HEK293 (cell line): ENCODE data around the gene RCSD1.

Experiments used
- CTCF ChIA-PET: fragments of 350-600 bp; formaldehyde crosslinking; extraction: SDS; loops from one replicate; lab custom pipeline; 2021; ENCODE audit warnings: antibody characterized with exemption; lab: Yijun Ruan, JAX
- POLR2A ChIA-PET: fragments of 300-600 bp; formaldehyde crosslinking; extraction: SDS; loops from one replicate; lab custom pipeline; 2020; ENCODE audit warnings: antibody characterized with exemption, inconsistent platforms; lab: Yijun Ruan, JAX
- H3K27ac ChIP-seq: fragments of 200-500 bp; sonication (Bioruptor generic); 2 replicates; pipeline ENCODE4 v1.5.1; 2014; ENCODE audit warnings: low read depth, low read length, control low read depth, inconsistent platforms; ENCODE audit errors: extremely low read depth
- H3K36me3 ChIP-seq, 2 experiments: fragments of 200-500 bp in 1 of 2; sonication (Bioruptor generic) in 1 of 2; 1 replicate in 1 of 2; 2 replicates in 1 of 2; pipeline ENCODE4 v1.5.1; 2014 to 2017; ENCODE audit warnings: inconsistent platforms in 2 of 2, low read length in 2 of 2; ENCODE audit not compliant: control insufficient read depth in 2 of 2, insufficient read depth in 1 of 2
- H3K4me1 ChIP-seq: fragments of 200-500 bp; sonication (Bioruptor generic); 2 replicates; pipeline ENCODE4 v1.5.1; 2014; ENCODE audit warnings: mild to moderate bottlenecking, low read length, inconsistent platforms; ENCODE audit not compliant: control insufficient read depth, insufficient read depth
- H3K4me3 ChIP-seq: 2 replicates; pipeline ENCODE4 v1.5.1; 2011; ENCODE audit warnings: low read depth, mild to moderate bottlenecking, control low read depth, low read length, moderate library complexity
- H3K9me3 ChIP-seq: fragments of 200-500 bp; sonication (Bioruptor generic); 2 replicates; pipeline ENCODE4 v1.5.1; 2014; ENCODE audit warnings: low read depth, low read length, inconsistent platforms; ENCODE audit not compliant: control insufficient read depth, insufficient read depth
- BCL11B ChIP-seq: fragments of 450-650 bp; formaldehyde crosslinking; IDR thresholded peaks from 2 replicates; pipeline ENCODE4 v1.5.1; 2016; ENCODE audit warnings: low read depth, missing biosample characterization, missing genetic modification characterization
- KLF10 ChIP-seq: fragments of 450-650 bp; IDR thresholded peaks from 2 replicates; pipeline ENCODE4 v1.5.1; 2018; ENCODE audit warnings: missing biosample characterization, mild to moderate bottlenecking, missing genetic modification characterization
- OVOL3 ChIP-seq: fragments of 450-650 bp; formaldehyde crosslinking; IDR thresholded peaks from 2 replicates; pipeline ENCODE4 v1.5.1; 2016; ENCODE audit warnings: missing biosample characterization, missing genetic modification characterization
- PRDM1 ChIP-seq: fragments of 450-650 bp; formaldehyde crosslinking; IDR thresholded peaks from 2 replicates; pipeline ENCODE4; 2016; ENCODE audit warnings: missing biosample characterization, missing genetic modification characterization
- SALL2 ChIP-seq: fragments of 450-650 bp; formaldehyde crosslinking; IDR thresholded peaks from 2 replicates; pipeline ENCODE4 v1.5.0; 2017; ENCODE audit warnings: missing biosample characterization, mild to moderate bottlenecking, missing genetic modification characterization, borderline replicate concordance
- SCRT1 ChIP-seq: fragments of 450-650 bp; formaldehyde crosslinking; IDR thresholded peaks from 2 replicates; pipeline ENCODE4 v1.5.1; 2016; ENCODE audit warnings: missing biosample characterization, missing genetic modification characterization, borderline replicate concordance
- SP7 ChIP-seq: fragments of 450-650 bp; formaldehyde crosslinking; IDR thresholded peaks from 2 replicates; pipeline ENCODE4 v1.5.1; 2016; ENCODE audit warnings: missing biosample characterization, missing genetic modification characterization
- WT1 ChIP-seq: fragments of 450-650 bp; formaldehyde crosslinking; IDR thresholded peaks from 2 replicates; pipeline ENCODE4 v1.5.1; 2016; ENCODE audit warnings: missing biosample characterization, missing genetic modification characterization
- ZBTB7A ChIP-seq: fragments of 450-650 bp; formaldehyde crosslinking; IDR thresholded peaks from 2 replicates; pipeline ENCODE4 v1.5.1; 2016; ENCODE audit warnings: low read depth, missing biosample characterization, missing genetic modification characterization
- ZFHX2 ChIP-seq: fragments of 450-650 bp; formaldehyde crosslinking; conservative IDR thresholded peaks from 2 replicates; pipeline ENCODE4 v1.5.1; 2016; ENCODE audit warnings: missing biosample characterization, missing genetic modification characterization
- ZNF157 ChIP-seq: fragments of 450-650 bp; formaldehyde crosslinking; IDR thresholded peaks from 2 replicates; pipeline ENCODE4 v1.5.1; 2016; ENCODE audit warnings: missing biosample characterization, missing genetic modification characterization
- ZNF16 ChIP-seq: fragments of 450-650 bp; formaldehyde crosslinking; IDR thresholded peaks from 2 replicates; pipeline ENCODE4 v1.5.1; 2016; ENCODE audit warnings: low read depth, missing biosample characterization, missing genetic modification characterization
- ZNF19 ChIP-seq: fragments of 450-650 bp; formaldehyde crosslinking; IDR thresholded peaks from 2 replicates; pipeline ENCODE4; 2016; ENCODE audit warnings: missing biosample characterization, missing genetic modification characterization, low read depth
- ZNF2 ChIP-seq: fragments of 450-650 bp; formaldehyde crosslinking; IDR thresholded peaks from 2 replicates; pipeline ENCODE4 v1.5.1; 2016; ENCODE audit warnings: missing biosample characterization, missing genetic modification characterization
- ZNF239 ChIP-seq: fragments of 450-650 bp; formaldehyde crosslinking; IDR thresholded peaks from 2 replicates; pipeline ENCODE4 v1.5.1; 2016; ENCODE audit warnings: missing biosample characterization, missing genetic modification characterization
- ZNF302 ChIP-seq: fragments of 450-650 bp; formaldehyde crosslinking; IDR thresholded peaks from 2 replicates; pipeline ENCODE4 v1.5.1; 2016; ENCODE audit warnings: missing biosample characterization, missing genetic modification characterization, low read depth
- ZNF510 ChIP-seq: fragments of 450-650 bp; formaldehyde crosslinking; IDR thresholded peaks from 2 replicates; pipeline ENCODE4 v1.5.1; 2018; ENCODE audit warnings: mild to moderate bottlenecking, missing genetic modification characterization, missing biosample characterization; ENCODE audit not compliant: insufficient replicate concordance
- ZNF548 ChIP-seq: fragments of 450-650 bp; formaldehyde crosslinking; IDR thresholded peaks from 2 replicates; pipeline ENCODE4 v1.5.1; 2016; ENCODE audit warnings: missing biosample characterization, missing genetic modification characterization
- ZNF555 ChIP-seq: fragments of 450-650 bp; formaldehyde crosslinking; conservative IDR thresholded peaks from 2 replicates; pipeline ENCODE4 v1.5.1; 2017; ENCODE audit warnings: missing biosample characterization, mild to moderate bottlenecking, missing genetic modification characterization, inconsistent platforms
- ZNF560 ChIP-seq: fragments of 450-650 bp; formaldehyde crosslinking; IDR thresholded peaks from 2 replicates; pipeline ENCODE4 v1.5.1; 2017; ENCODE audit warnings: missing biosample characterization, missing genetic modification characterization, borderline replicate concordance
- ZNF610 ChIP-seq: fragments of 450-650 bp; formaldehyde crosslinking; IDR thresholded peaks from 2 replicates; pipeline ENCODE4 v1.5.1; 2016; ENCODE audit warnings: missing biosample characterization, missing genetic modification characterization, borderline replicate concordance
- ZNF621 ChIP-seq: fragments of 450-650 bp; formaldehyde crosslinking; IDR thresholded peaks from 2 replicates; pipeline ENCODE4 v1.5.1; 2017; ENCODE audit warnings: missing biosample characterization, missing genetic modification characterization
- ZNF660 ChIP-seq: fragments of 450-650 bp; IDR thresholded peaks from 2 replicates; pipeline ENCODE4 v1.5.1; 2018; ENCODE audit warnings: missing biosample characterization, mild to moderate bottlenecking, missing genetic modification characterization
- ZNF664 ChIP-seq: fragments of 450-650 bp; formaldehyde crosslinking; IDR thresholded peaks from 2 replicates; pipeline ENCODE4 v1.5.1; 2016; ENCODE audit warnings: missing biosample characterization, missing genetic modification characterization
- ZNF791 ChIP-seq: fragments of 450-650 bp; formaldehyde crosslinking; IDR thresholded peaks from 2 replicates; pipeline ENCODE4 v1.5.1; 2016; ENCODE audit warnings: missing biosample characterization, missing genetic modification characterization
- ZNF837 ChIP-seq: fragments of 450-650 bp; formaldehyde crosslinking; IDR thresholded peaks from 2 replicates; pipeline ENCODE4 v1.5.1; 2016; ENCODE audit warnings: missing biosample characterization, missing genetic modification characterization
- TF ChIP-seq, protein P1 (sequence below): fragments of 450-650 bp; formaldehyde crosslinking; IDR thresholded peaks from 2 replicates; pipeline ENCODE4 v1.5.1; 2017; ENCODE audit warnings: missing biosample characterization, missing genetic modification characterization
- TF ChIP-seq, protein P2 (sequence below): fragments of 450-650 bp; formaldehyde crosslinking; IDR thresholded peaks from 2 replicates; pipeline ENCODE4 v1.5.1; 2016; ENCODE audit warnings: missing biosample characterization, missing genetic modification characterization, low read depth
- TF ChIP-seq, protein P3 (sequence below): fragments of 450-650 bp; formaldehyde crosslinking; IDR thresholded peaks from 2 replicates; pipeline ENCODE4 v1.5.1; 2016; ENCODE audit warnings: missing biosample characterization, missing genetic modification characterization
- TF ChIP-seq, protein P4 (sequence below): fragments of 450-650 bp; formaldehyde crosslinking; IDR thresholded peaks from 2 replicates; pipeline ENCODE4 v1.5.1; 2016; ENCODE audit warnings: missing biosample characterization, missing genetic modification characterization

Gene RCSD1

DNA sequence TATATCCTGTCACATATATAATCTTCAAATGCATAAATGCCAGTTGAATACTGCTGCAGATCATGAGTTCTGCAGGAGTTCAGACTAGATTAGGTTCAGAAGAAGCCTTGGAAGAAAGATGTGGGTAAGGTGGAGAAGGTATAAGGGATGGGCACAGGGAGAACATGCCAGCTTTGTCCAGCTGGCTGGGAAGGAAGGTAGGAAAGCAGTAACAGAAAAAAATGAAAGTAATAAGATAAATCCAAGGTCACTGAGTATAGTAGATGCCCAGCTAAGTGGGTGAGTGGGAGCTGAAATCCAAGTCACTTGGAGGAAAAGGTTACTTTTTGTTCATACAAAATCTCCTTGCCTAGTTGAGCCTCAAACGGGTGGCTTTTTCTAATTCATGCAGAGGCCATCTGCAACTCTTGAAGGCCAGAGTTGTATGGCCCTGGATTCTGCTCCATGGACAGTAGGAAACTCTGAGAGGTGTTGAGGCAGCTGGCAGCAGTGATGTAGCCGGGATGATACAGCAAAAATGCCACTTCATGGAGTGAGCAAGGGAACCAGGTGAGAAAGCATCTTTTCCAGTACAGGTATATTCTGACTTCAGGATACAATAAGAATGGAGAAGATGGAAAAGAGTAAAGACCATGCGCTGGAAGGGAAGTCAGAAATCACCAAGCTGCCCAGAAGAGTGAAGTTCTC lies 3.4 kb downstream of the RCSD1 start:
- ChIA-PET POLR2A (no interaction called here), CTCF (interaction anchor here (0.7 to 1.1 kb wide), 3 partner anchors 16 to 93 kb away, joined by 3 to 4 read pairs (median 4); no protein-coding TSS in a partner anchor)
- Histone ChIP-seq H3K4me3 (no peak overlapping the region), H3K9me3 (no peaks in the 10 kb centered on the region), H3K36me3 (no peaks in the 10 kb centered on the region), H3K27ac (no peak overlapping the region), H3K4me1 (no peaks in the 10 kb centered on the region)
- TF ChIP-seq ZBTB7A (tag by site-specific recombination) (no peak), ZNF664 (tag by site-specific recombination) (peak; percentile 84), ZNF791 (tag by site-specific recombination) (no peak)

DNA sequence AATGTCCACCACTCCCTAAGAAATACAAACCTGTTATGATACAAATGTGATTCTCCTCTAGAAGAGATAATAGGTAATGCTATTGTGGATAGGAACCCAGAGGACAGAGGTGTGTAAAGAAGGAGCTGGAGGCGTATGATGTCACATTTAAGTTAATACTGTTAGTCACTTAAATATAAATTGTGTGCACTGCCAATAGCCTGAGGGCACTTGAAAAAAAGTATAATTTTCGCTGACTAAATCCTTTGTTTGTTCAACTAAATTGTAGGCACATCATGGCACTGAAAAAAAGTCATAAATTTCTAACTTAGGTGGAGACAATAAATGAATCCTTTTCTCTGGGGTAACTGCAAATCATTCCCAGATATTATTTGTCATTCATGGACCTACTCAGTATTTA lies 4.4 kb downstream of the RCSD1 start:
- no peak overlapping the region for H3K4me3 ChIP-seq
- ChIA-PET POLR2A (no interaction called here), CTCF (interaction anchor here (1.5 kb wide), 1 partner anchor 53 kb away, joined by 4 read pairs; no protein-coding TSS in a partner anchor)
- H3K36me3 ChIP-seq, result no peaks in the 10 kb centered on the region
- no peak overlapping the region for H3K27ac ChIP-seq
- H3K9me3 ChIP-seq, result no peaks in the 10 kb centered on the region
- H3K4me1 ChIP-seq, result no peaks in the 10 kb centered on the region
- TF ChIP-seq WT1 (tag by site-specific recombination) (peak; percentile 47; the same call in 1 of the 2 replicates), ZNF510 (tag by site-specific recombination) (no peak), ZNF157 (tag by site-specific recombination) (no peak), ZNF560 (tag by site-specific recombination) (no peak), BCL11B (tag by site-specific recombination) (peak; percentile 36; the same call in 1 of the 2 replicates), ZNF302 (tag by site-specific recombination) (no peak), ZNF610 (tag by site-specific recombination) (no peak), ZNF16 (tag by site-specific recombination) (no peak), ZFHX2 (tag by site-specific recombination) (no peak), ZNF548 (tag by site-specific recombination) (no peak), ZNF2 (tag by site-specific recombination) (no peak), PRDM1 (no peak), ZNF555 (tag by site-specific recombination) (no peak), SCRT1 (tag by site-specific recombination) (no peak), ZNF660 (tag by site-specific recombination) (no peak), OVOL3 (no peak), ZNF837 (no peak), ZNF621 (tag by site-specific recombination) (no peak), KLF10 (tag by site-specific recombination) (no peak), ZNF239 (tag by site-specific recombination) (no peak), SP7 (tag by site-specific recombination) (peak; percentile 42; the same call in 1 of the 2 replicates), ZNF19 (no peak), SALL2 (tag by site-specific recombination) (no peak)
- TF ChIP-seq, protein P1, sequence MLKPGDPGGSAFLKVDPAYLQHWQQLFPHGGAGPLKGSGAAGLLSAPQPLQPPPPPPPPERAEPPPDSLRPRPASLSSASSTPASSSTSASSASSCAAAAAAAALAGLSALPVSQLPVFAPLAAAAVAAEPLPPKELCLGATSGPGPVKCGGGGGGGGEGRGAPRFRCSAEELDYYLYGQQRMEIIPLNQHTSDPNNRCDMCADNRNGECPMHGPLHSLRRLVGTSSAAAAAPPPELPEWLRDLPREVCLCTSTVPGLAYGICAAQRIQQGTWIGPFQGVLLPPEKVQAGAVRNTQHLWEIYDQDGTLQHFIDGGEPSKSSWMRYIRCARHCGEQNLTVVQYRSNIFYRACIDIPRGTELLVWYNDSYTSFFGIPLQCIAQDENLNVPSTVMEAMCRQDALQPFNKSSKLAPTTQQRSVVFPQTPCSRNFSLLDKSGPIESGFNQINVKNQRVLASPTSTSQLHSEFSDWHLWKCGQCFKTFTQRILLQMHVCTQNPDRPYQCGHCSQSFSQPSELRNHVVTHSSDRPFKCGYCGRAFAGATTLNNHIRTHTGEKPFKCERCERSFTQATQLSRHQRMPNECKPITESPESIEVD (tag by site-specific recombination), result peak; percentile 79
- TF ChIP-seq, protein P2, sequence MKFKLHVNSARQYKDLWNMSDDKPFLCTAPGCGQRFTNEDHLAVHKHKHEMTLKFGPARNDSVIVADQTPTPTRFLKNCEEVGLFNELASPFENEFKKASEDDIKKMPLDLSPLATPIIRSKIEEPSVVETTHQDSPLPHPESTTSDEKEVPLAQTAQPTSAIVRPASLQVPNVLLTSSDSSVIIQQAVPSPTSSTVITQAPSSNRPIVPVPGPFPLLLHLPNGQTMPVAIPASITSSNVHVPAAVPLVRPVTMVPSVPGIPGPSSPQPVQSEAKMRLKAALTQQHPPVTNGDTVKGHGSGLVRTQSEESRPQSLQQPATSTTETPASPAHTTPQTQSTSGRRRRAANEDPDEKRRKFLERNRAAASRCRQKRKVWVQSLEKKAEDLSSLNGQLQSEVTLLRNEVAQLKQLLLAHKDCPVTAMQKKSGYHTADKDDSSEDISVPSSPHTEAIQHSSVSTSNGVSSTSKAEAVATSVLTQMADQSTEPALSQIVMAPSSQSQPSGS (tag by site-specific recombination), result no peak
- TF ChIP-seq, protein P3, sequence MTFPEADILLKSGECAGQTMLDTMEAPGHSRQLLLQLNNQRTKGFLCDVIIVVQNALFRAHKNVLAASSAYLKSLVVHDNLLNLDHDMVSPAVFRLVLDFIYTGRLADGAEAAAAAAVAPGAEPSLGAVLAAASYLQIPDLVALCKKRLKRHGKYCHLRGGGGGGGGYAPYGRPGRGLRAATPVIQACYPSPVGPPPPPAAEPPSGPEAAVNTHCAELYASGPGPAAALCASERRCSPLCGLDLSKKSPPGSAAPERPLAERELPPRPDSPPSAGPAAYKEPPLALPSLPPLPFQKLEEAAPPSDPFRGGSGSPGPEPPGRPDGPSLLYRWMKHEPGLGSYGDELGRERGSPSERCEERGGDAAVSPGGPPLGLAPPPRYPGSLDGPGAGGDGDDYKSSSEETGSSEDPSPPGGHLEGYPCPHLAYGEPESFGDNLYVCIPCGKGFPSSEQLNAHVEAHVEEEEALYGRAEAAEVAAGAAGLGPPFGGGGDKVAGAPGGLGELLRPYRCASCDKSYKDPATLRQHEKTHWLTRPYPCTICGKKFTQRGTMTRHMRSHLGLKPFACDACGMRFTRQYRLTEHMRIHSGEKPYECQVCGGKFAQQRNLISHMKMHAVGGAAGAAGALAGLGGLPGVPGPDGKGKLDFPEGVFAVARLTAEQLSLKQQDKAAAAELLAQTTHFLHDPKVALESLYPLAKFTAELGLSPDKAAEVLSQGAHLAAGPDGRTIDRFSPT (tag by site-specific recombination), result no peak
- TF ChIP-seq, protein P4, sequence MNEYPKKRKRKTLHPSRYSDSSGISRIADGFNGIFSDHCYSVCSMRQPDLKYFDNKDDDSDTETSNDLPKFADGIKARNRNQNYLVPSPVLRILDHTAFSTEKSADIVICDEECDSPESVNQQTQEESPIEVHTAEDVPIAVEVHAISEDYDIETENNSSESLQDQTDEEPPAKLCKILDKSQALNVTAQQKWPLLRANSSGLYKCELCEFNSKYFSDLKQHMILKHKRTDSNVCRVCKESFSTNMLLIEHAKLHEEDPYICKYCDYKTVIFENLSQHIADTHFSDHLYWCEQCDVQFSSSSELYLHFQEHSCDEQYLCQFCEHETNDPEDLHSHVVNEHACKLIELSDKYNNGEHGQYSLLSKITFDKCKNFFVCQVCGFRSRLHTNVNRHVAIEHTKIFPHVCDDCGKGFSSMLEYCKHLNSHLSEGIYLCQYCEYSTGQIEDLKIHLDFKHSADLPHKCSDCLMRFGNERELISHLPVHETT (tag by site-specific recombination), result no peak
